GM21526 (cell line): ENCODE results near the gene NT5DC3.

Source experiments
- ATAC-seq: cut with Tn5 transposase; IDR thresholded peaks from one replicate; pipeline ENCODE4 v1.9.1; 2021; ENCODE audit warnings: moderate library complexity; ENCODE audit not compliant: unreplicated experiment, low FRiP score

Gene NT5DC3

GRCh38 chr12:103785243-103786031 is 55.6 kb downstream of the NT5DC3 start:
- ATAC-seq: no peak

- ATAC-seq: no peak
Measured at GRCh38 chr12:103783744-103784664, 57.0 kb downstream of the NT5DC3 start.

- ATAC-seq: no peak
Measured at GRCh38 chr12:103782399-103782798, 58.6 kb downstream of the NT5DC3 start.

- ATAC-seq: no peak
Measured at GRCh38 chr12:103780992-103781391, 60.0 kb downstream of the NT5DC3 start.

GRCh38 chr12:103780093-103780440 is 61.0 kb downstream of the NT5DC3 start:
- no peak for ATAC-seq

- no peak for ATAC-seq
Measured at GRCh38 chr12:103779410-103780092, 61.5 kb downstream of the NT5DC3 start.

GRCh38 chr12:103778781-103779180 is 62.3 kb downstream of the NT5DC3 start:
- no peak for ATAC-seq

GRCh38 chr12:103774977-103775560 is 66.0 kb downstream of the NT5DC3 start:
- no peak for ATAC-seq

- ATAC-seq: no peak
Measured at GRCh38 chr12:103773109-103773910, 67.7 kb downstream of the NT5DC3 start.

- no peak for ATAC-seq
Measured at GRCh38 chr12:103772367-103773108, 68.5 kb downstream of the NT5DC3 start.

- ATAC-seq: no peak
Measured at GRCh38 chr12:103771466-103771865, 69.6 kb downstream of the NT5DC3 start.

GRCh38 chr12:103769240-103769945 is 71.6 kb downstream of the NT5DC3 start:
- ATAC-seq: no peak

GRCh38 chr12:103768467-103769123 is 72.4 kb downstream of the NT5DC3 start:
- ATAC-seq: no peak

GRCh38 chr12:103766028-103766427 is 75.0 kb downstream of the NT5DC3 start:
- ATAC-seq: no peak

GRCh38 chr12:103765322-103765721 is 75.7 kb downstream of the NT5DC3 start:
- ATAC-seq: no peak

- no peak for ATAC-seq
Measured at GRCh38 chr12:103762473-103762872, 78.6 kb downstream of the NT5DC3 start.

- ATAC-seq: no peak
Measured at GRCh38 chr12:103758310-103759089, 82.5 kb downstream of the NT5DC3 start.
